ENCODE data around the gene HIGD2A.

GRCh38 chr5:176369934-176370711, 18.4 kb upstream of the HIGD2A start:
- TF ChIP-seq, protein P1, sequence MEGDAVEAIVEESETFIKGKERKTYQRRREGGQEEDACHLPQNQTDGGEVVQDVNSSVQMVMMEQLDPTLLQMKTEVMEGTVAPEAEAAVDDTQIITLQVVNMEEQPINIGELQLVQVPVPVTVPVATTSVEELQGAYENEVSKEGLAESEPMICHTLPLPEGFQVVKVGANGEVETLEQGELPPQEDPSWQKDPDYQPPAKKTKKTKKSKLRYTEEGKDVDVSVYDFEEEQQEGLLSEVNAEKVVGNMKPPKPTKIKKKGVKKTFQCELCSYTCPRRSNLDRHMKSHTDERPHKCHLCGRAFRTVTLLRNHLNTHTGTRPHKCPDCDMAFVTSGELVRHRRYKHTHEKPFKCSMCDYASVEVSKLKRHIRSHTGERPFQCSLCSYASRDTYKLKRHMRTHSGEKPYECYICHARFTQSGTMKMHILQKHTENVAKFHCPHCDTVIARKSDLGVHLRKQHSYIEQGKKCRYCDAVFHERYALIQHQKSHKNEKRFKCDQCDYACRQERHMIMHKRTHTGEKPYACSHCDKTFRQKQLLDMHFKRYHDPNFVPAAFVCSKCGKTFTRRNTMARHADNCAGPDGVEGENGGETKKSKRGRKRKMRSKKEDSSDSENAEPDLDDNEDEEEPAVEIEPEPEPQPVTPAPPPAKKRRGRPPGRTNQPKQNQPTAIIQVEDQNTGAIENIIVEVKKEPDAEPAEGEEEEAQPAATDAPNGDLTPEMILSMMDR (IDR thresholded peaks at IDR 0.05; ENCODE audit: low read depth, low read length, missing input control): no peak
- no peak for TF ChIP-seq SP1 (IDR thresholded peaks at IDR 0.05)
- TF ChIP-seq RAD21 (IDR thresholded peaks at IDR 0.05): no peak
- no peak for TF ChIP-seq NR2F2 (IDR thresholded peaks at IDR 0.05)
- no peak for TF ChIP-seq GABPA (IDR thresholded peaks at IDR 0.05 in 1 of 2, conservative IDR thresholded peaks at IDR 0.05 in 1 of 2)
- no peak for TF ChIP-seq FOXA1 (IDR thresholded peaks at IDR 0.05)
- no peak for TF ChIP-seq YY1 (IDR thresholded peaks at IDR 0.05)
- TF ChIP-seq, protein P2, sequence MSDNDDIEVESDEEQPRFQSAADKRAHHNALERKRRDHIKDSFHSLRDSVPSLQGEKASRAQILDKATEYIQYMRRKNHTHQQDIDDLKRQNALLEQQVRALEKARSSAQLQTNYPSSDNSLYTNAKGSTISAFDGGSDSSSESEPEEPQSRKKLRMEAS (IDR thresholded peaks at IDR 0.05): no peak
- TF ChIP-seq, protein P3, sequence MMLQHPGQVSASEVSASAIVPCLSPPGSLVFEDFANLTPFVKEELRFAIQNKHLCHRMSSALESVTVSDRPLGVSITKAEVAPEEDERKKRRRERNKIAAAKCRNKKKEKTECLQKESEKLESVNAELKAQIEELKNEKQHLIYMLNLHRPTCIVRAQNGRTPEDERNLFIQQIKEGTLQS (IDR thresholded peaks at IDR 0.05): no peak

Measured in liver (tissue), 3 donors.